HepG2 (cell line): ENCODE results near the gene KPNB1. TPM values are rescaled to one million over a fixed set of nuclear protein-coding genes. Genes with fewer than 3 reads are reported as not detected.

Source experiments
- AFF4 ChIP-seq: sonication (generic); formaldehyde crosslinking; IDR thresholded peaks from 2 replicates; pipeline ENCODE4 v1.4.0; 2020; ENCODE audit warnings: missing genetic modification reagents
- CCAR2 ChIP-seq: fragments of 200-400 bp; formaldehyde crosslinking; optimal IDR thresholded peaks from 2 replicates; pipeline ENCODE3; 2018; ENCODE audit warnings: low read depth, mild to moderate bottlenecking, low read length, moderate library complexity
- HIVEP1 ChIP-seq: sonication (generic); formaldehyde crosslinking; IDR thresholded peaks from 2 replicates; pipeline ENCODE4 v1.4.0; 2020; ENCODE audit warnings: mild to moderate bottlenecking, missing genetic modification reagents
- MEF2D ChIP-seq: sonication (generic); formaldehyde crosslinking; IDR thresholded peaks from 2 replicates; pipeline ENCODE4 v1.5.1; 2020; ENCODE audit warnings: mild to moderate bottlenecking, missing genetic modification reagents
- MTF2 ChIP-seq: sonication (generic); formaldehyde crosslinking; IDR thresholded peaks from 2 replicates; pipeline ENCODE4 v1.5.0; 2020; ENCODE audit warnings: missing genetic modification reagents, borderline replicate concordance
- NCOA2 ChIP-seq: sonication (generic); formaldehyde crosslinking; IDR thresholded peaks from 2 replicates; pipeline ENCODE4 v1.8.0; 2022; ENCODE audit warnings: inconsistent platforms
- RAD21 ChIP-seq: fragments of 450-650 bp; formaldehyde crosslinking; IDR thresholded peaks from 2 replicates; pipeline ENCODE4 v1.5.0; 2020; ENCODE audit warnings: mild to moderate bottlenecking
- RBM39 ChIP-seq: fragments of 200-400 bp; formaldehyde crosslinking; IDR thresholded peaks from one replicate; pipeline ENCODE4 v1.6.1; 2018; ENCODE audit warnings: antibody characterized with exemption, mild to moderate bottlenecking, low read depth, low read length; ENCODE audit not compliant: poor library complexity, severe bottlenecking
- TEAD3 ChIP-seq: optimal IDR thresholded peaks from 2 replicates; pipeline ENCODE3; 2016; ENCODE audit warnings: borderline replicate concordance
- ZFP36 ChIP-seq: fragments of 150-350 bp; IDR thresholded peaks from 2 replicates; pipeline ENCODE4 v1.6.1; 2018; ENCODE audit warnings: borderline replicate concordance, low read length, low read depth; ENCODE audit not compliant: partially characterized antibody
- ZKSCAN5 ChIP-seq: sonication (generic); formaldehyde crosslinking; IDR thresholded peaks from 2 replicates; pipeline ENCODE4 v1.5.1; 2020; ENCODE audit warnings: mild to moderate bottlenecking, missing genetic modification reagents
- ZNF160 ChIP-seq: sonication (generic); formaldehyde crosslinking; IDR thresholded peaks from 2 replicates; pipeline ENCODE4 v1.8.0; 2022; ENCODE audit warnings: mild to moderate bottlenecking, inconsistent platforms, missing genetic modification reagents
- ZNF296 ChIP-seq: sonication (generic); formaldehyde crosslinking; conservative IDR thresholded peaks from 2 replicates; pipeline ENCODE4 v1.5.0; 2020; ENCODE audit warnings: mild to moderate bottlenecking, missing genetic modification reagents
- ZNF567 ChIP-seq: sonication (generic); formaldehyde crosslinking; IDR thresholded peaks from 2 replicates; pipeline ENCODE4 v1.8.1; 2023; ENCODE audit warnings: mild to moderate bottlenecking, missing genetic modification reagents, borderline replicate concordance
- ZNF570 ChIP-seq: sonication (generic); formaldehyde crosslinking; IDR thresholded peaks from 2 replicates; pipeline ENCODE4 v1.4.0; 2020; ENCODE audit warnings: mild to moderate bottlenecking, missing genetic modification reagents, borderline replicate concordance
- ZNF619 ChIP-seq: sonication (generic); formaldehyde crosslinking; IDR thresholded peaks from 2 replicates; pipeline ENCODE4 v1.4.0; 2020; ENCODE audit warnings: mild to moderate bottlenecking, missing genetic modification reagents
- ZSCAN25 ChIP-seq: sonication (generic); formaldehyde crosslinking; IDR thresholded peaks from 2 replicates; pipeline ENCODE4 v1.8.0; 2022; ENCODE audit warnings: mild to moderate bottlenecking, missing genetic modification reagents
- polyA plus RNA-seq, 8 experiments: library from polyadenylated mRNA; depleted of rRNA in 3 of 8; stranded (reverse) in 7 of 8; unstranded in 1 of 8; fragments of >200 nt; fragmentation: Illumina TruSeq in 4 of 8; extraction: Trizol in 4 of 8; gene quantifications; 2 replicates each; pipeline versions ENCODE4 v1.2.1 to v1.2.3, GENCODE V29; 2011 to 2016; ENCODE audit warnings: low read depth in 4 of 8, missing spikeins in 1 of 8, mixed read lengths in 1 of 8; ENCODE audit not compliant: insufficient read depth in 1 of 8
- total RNA-seq, 5 experiments: library from RNA; depleted of rRNA; stranded (reverse); fragments of >200 nt; fragmentation: Illumina TruSeq; extraction: Trizol; gene quantifications; 2 replicates each; pipeline ENCODE4 v1.2.3, GENCODE V29; 2016; ENCODE audit warnings: low read depth in 1 of 5
- TF ChIP-seq, protein P1 (sequence below): conservative IDR thresholded peaks from 2 replicates; pipeline ENCODE4 v1.6.1; 2018; ENCODE audit warnings: missing genetic modification reagents

The KPNB1 gene
- total and polyA plus RNA-seq, 2 of the 13 experiments (the other 11 are each of a cell fraction or from before 2014, with no cell fraction given) = 164 to 424 TPM

- TF ChIP-seq TEAD3 (CRISPR knock-in tag) (peak; percentile 68), MTF2 (CRISPR knock-in tag) (no peak), ZSCAN25 (CRISPR knock-in tag) (peak; percentile 97), MEF2D (CRISPR knock-in tag) (no peak), RBM39 (peak; percentile 73), ZNF570 (CRISPR knock-in tag) (no peak), RAD21 (CRISPR knock-in tag) (peak; percentile 20; the same call in 1 of the 2 replicates), ZNF160 (CRISPR knock-in tag) (0 out of 2 replicates have a peak, but pooled peaks have one; percentile 18), NCOA2 (CRISPR knock-in tag) (0 out of 2 replicates have a peak, but pooled peaks have one; percentile 35), ZNF619 (CRISPR knock-in tag) (no peak), CCAR2 (no peak), ZNF567 (CRISPR knock-in tag) (no peak), ZFP36 (no peak), AFF4 (no peak), ZKSCAN5 (CRISPR knock-in tag) (no peak), HIVEP1 (CRISPR knock-in tag) (0 out of 2 replicates have a peak, but pooled peaks have one; percentile 32), ZNF296 (no peak)
- TF ChIP-seq, protein P1, sequence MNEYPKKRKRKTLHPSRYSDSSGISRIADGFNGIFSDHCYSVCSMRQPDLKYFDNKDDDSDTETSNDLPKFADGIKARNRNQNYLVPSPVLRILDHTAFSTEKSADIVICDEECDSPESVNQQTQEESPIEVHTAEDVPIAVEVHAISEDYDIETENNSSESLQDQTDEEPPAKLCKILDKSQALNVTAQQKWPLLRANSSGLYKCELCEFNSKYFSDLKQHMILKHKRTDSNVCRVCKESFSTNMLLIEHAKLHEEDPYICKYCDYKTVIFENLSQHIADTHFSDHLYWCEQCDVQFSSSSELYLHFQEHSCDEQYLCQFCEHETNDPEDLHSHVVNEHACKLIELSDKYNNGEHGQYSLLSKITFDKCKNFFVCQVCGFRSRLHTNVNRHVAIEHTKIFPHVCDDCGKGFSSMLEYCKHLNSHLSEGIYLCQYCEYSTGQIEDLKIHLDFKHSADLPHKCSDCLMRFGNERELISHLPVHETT (CRISPR knock-in tag) = 0 out of 2 replicates have a peak, but pooled peaks have one; percentile 47
These were observed 1.1 kb downstream of the KPNB1 start (continued) for GRCh38 chr17:47650525-47651522.
